MCF 10A (cell line): ENCODE results near the gene MRFAP1L1. TPM values are rescaled to one million over a fixed set of nuclear protein-coding genes. Genes with fewer than 3 reads are reported as not detected.

ENCODE experiments used
- BruUV-seq: library from RNA; stranded (reverse); fragments of 400-500 nt; replicated peaks from 2 replicates; lab custom pipeline; 2021; lab: Mats Ljungman, UMichigan
- CTCF ChIA-PET: fragments of 300-600 bp; sonication (Branson Sonifier 250); formaldehyde crosslinking; extraction: SDS; loops from one replicate; lab custom pipeline; 2021; ENCODE audit warnings: antibody characterized with exemption, inconsistent platforms; lab: Yijun Ruan, JAX
- POLR2A ChIA-PET: fragments of 300-600, 350-650 bp; sonication (Branson Sonifier 250); formaldehyde crosslinking; extraction: SDS; loops from one replicate; lab custom pipeline; 2020; ENCODE audit warnings: antibody characterized with exemption, inconsistent platforms; lab: Yijun Ruan, JAX
- DNase-seq: peaks from one replicate; pipeline ENCODE4 v3.0.0-alpha.2; 2018; ENCODE audit not compliant: unreplicated experiment
- H3K27ac Mint-ChIP-seq: one replicate; pipeline ENCODE4 v1.8.0; 2022; ENCODE audit warnings: mild to moderate bottlenecking, low read depth, mixed read lengths; ENCODE audit not compliant: unreplicated experiment
- H3K27me3 Mint-ChIP-seq: one replicate; pipeline ENCODE4 v1.8.0; 2022; ENCODE audit warnings: mixed read lengths; ENCODE audit not compliant: insufficient read depth, unreplicated experiment
- H3K36me3 Mint-ChIP-seq: one replicate; pipeline ENCODE4 v1.8.0; 2022; ENCODE audit warnings: mild to moderate bottlenecking, moderate library complexity, mixed read lengths; ENCODE audit not compliant: insufficient read depth, unreplicated experiment
- H3K4me1 Mint-ChIP-seq: one replicate; pipeline ENCODE4 v1.8.0; 2022; ENCODE audit warnings: mixed read lengths; ENCODE audit not compliant: insufficient read depth, unreplicated experiment
- H3K4me3 Mint-ChIP-seq: one replicate; pipeline ENCODE4 v1.8.0; 2022; ENCODE audit warnings: mild to moderate bottlenecking, moderate library complexity, mixed read lengths; ENCODE audit not compliant: unreplicated experiment
- H3K9me3 Mint-ChIP-seq: one replicate; pipeline ENCODE4 v1.8.0; 2022; ENCODE audit warnings: mixed read lengths; ENCODE audit not compliant: unreplicated experiment
- CTCF ChIP-seq: fragments of 200-600 bp; IDR thresholded peaks from one replicate; pipeline ENCODE4 v1.8.0; 2022; ENCODE audit warnings: antibody characterized with exemption, mild to moderate bottlenecking; ENCODE audit not compliant: unreplicated experiment
- intact Hi-C: fragments of 100-400 bp; cut with micrococcal nuclease; formaldehyde crosslinking; loops from 2 replicates; pipeline ENCODE4 v1.14.1; 2022
- total RNA-seq: library from RNA; stranded (reverse); gene quantifications from 2 replicates; pipeline ENCODE4 v1.2.3, GENCODE V29; 2022

Gene MRFAP1L1
- total RNA-seq, 1 experiment from 2014 or later = 42.5 TPM

- DNase-seq = no peak
- intact Hi-C loops = no loop called here
- no peaks in the 10 kb centered on the region for H3K27me3 Mint-ChIP-seq
- H3K27ac Mint-ChIP-seq = no peak overlapping the region
- BruUV-seq = no TSS peak
- CTCF ChIA-PET = interaction anchor here (0.7 to 3.1 kb wide), 5 partner anchors 26 to 297 kb away, joined by 3 to 12 read pairs (median 3); a partner anchor contains a TSS
- H3K4me1 Mint-ChIP-seq = peaks cover 31% of the 10 kb centered on the region
- peaks cover 7% of the 10 kb centered on the region for H3K9me3 Mint-ChIP-seq
- no peak overlapping the region for H3K4me3 Mint-ChIP-seq
- H3K36me3 Mint-ChIP-seq = peaks cover 31% of the 10 kb centered on the region
- POLR2A ChIA-PET = interaction anchor here (0.7 to 4.1 kb wide), 2 partner anchors 27 to 911 kb away, joined by 3 to 24 read pairs; a partner anchor contains a TSS
- peak; percentile 40 for TF ChIP-seq CTCF
These were observed 8.3 kb downstream of the MRFAP1L1 start for GRCh38 chr4:6701371-6701770.

GRCh38 chr4:6699903-6700302, 9.8 kb downstream of the MRFAP1L1 start:
- no peak for TF ChIP-seq CTCF
- Mint-ChIP-seq H3K4me3 (no peak overlapping the region), H3K4me1 (peaks cover 29% of the 10 kb centered on the region), H3K9me3 (peaks cover 7% of the 10 kb centered on the region), H3K27me3 (no peaks in the 10 kb centered on the region), H3K27ac (no peak overlapping the region), H3K36me3 (peaks cover 23% of the 10 kb centered on the region)
- BruUV-seq = no TSS peak
- no peak for DNase-seq
- CTCF ChIA-PET = interaction anchor here (0.6 to 2.0 kb wide), 2 partner anchors 10 to 25 kb away, joined by 3 to 11 read pairs; a partner anchor contains a TSS
- POLR2A ChIA-PET = interaction anchor here (0.7 to 2.7 kb wide), 3 partner anchors 9 to 116 kb away, joined by 3 to 13 read pairs (median 9); partner anchors contain the start of gene MRFAP1L1
- intact Hi-C loops = no loop called here

- ChIA-PET POLR2A (interaction anchor here (0.7 to 2.7 kb wide), 3 partner anchors 10 to 116 kb away, joined by 3 to 13 read pairs (median 9); partner anchors contain the start of gene MRFAP1L1), CTCF (interaction anchor here (0.6 to 2.0 kb wide), 2 partner anchors 25 to 33 kb away, joined by 3 to 11 read pairs; a partner anchor contains a TSS)
- Mint-ChIP-seq H3K27me3 (no peaks in the 10 kb centered on the region), H3K4me3 (no peak overlapping the region), H3K9me3 (peaks cover 7% of the 10 kb centered on the region), H3K4me1 (peaks cover 24% of the 10 kb centered on the region), H3K36me3 (peaks cover 20% of the 10 kb centered on the region), H3K27ac (no peak overlapping the region)
- intact Hi-C loops = no loop called here
- no TSS peak for BruUV-seq
- no peak for DNase-seq
- TF ChIP-seq CTCF = no peak
These were observed 10.3 kb downstream of the MRFAP1L1 start for GRCh38 chr4:6699388-6699787.

- intact Hi-C loops = no loop called here
- no TSS peak for BruUV-seq
- DNase-seq = no peak
- Mint-ChIP-seq H3K36me3 (peaks cover 16% of the 10 kb centered on the region), H3K27me3 (no peaks in the 10 kb centered on the region), H3K27ac (peak overlapping the region; percentile 95), H3K9me3 (no peaks in the 10 kb centered on the region), H3K4me1 (peaks cover 37% of the 10 kb centered on the region), H3K4me3 (no peak overlapping the region)
- CTCF ChIA-PET = interaction anchor here (1.1 to 2.2 kb wide), 4 partner anchors 8 to 21 kb away, joined by 3 to 17 read pairs (median 8); no protein-coding TSS in a partner anchor
- POLR2A ChIA-PET = interaction anchor here (0.9 to 5.9 kb wide), 6 partner anchors 11 to 88 kb away, joined by 4 to 79 read pairs (median 16); partner anchors contain the start of genes MRFAP1 and MRFAP1L1
- TF ChIP-seq CTCF = no peak
These were observed 12.5 kb downstream of the MRFAP1L1 start for GRCh38 chr4:6697131-6697530.
